Amniotic epithelial cell (primary cell): Measurements from ENCODE around the gene POLN.

Experiments used
- DNase-seq: peaks from one replicate; pipeline ENCODE4 v3.0.0-alpha.2; 2010; ENCODE audit warnings: low read depth

The POLN gene

GRCh38 chr4:2070421-2071251, 171.3 kb downstream of the POLN start:
- DNase-seq: no peak

DNA sequence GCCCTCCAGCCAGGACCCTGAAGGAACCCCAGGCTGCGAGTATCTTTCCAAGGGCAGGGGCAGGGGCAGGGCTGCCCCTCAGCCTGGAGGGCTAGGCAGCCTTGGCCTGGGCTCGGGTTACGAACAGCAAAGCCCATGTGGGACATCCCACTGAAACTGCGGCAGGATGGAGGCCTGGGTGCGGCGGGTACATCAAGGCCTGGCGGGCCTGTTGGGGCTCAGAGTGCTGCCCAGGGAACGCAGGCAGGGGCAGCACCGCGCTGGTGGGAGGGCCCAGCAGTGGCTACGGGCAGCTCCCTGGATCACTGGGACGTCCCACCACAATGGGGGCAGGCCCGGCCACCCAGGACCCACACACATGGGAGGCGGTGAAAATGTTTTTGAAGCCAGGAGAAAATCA, 171.9 kb downstream of the POLN start:
- DNase-seq: no peak

GRCh38 chr4:2069161-2069971, 172.6 kb downstream of the POLN start:
- DNase-seq: no peak

DNA sequence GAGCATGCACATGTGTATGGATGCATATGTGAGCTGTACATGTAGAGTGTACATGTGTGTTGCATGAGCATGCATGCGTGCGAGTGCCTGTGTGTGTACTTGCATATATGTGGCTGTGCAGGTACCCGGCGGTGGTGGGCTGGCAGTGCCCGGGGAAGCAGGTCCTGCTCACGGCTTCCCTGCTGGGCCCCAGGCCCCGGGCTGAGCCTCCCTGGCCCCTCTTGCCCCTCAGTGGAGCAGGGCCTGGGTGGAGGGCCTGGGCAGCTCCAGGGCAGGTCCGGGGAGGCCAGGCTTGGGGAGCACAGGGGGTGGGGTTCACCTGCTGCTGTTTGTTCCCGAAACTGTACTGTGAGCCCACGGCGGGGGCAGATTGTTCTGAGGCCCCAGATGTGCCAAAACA, 173.4 kb downstream of the POLN start:
- no peak for DNase-seq

DNA sequence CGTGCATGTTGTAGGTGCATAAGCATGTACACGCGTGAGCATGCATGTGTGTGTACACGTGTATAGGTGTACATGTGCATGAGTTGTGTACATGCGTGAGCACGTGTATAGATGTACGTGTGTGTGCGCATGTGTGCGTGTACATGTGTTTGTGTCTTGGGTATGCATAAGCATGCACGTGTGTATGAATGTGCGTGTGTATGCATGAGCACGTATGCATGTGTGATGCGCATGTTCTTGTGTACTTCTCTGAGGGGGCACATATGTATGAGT, 173.8 kb downstream of the POLN start:
- no peak for DNase-seq

GRCh38 chr4:2067446-2068197, 174.3 kb downstream of the POLN start:
- DNase-seq: no peak

DNA sequence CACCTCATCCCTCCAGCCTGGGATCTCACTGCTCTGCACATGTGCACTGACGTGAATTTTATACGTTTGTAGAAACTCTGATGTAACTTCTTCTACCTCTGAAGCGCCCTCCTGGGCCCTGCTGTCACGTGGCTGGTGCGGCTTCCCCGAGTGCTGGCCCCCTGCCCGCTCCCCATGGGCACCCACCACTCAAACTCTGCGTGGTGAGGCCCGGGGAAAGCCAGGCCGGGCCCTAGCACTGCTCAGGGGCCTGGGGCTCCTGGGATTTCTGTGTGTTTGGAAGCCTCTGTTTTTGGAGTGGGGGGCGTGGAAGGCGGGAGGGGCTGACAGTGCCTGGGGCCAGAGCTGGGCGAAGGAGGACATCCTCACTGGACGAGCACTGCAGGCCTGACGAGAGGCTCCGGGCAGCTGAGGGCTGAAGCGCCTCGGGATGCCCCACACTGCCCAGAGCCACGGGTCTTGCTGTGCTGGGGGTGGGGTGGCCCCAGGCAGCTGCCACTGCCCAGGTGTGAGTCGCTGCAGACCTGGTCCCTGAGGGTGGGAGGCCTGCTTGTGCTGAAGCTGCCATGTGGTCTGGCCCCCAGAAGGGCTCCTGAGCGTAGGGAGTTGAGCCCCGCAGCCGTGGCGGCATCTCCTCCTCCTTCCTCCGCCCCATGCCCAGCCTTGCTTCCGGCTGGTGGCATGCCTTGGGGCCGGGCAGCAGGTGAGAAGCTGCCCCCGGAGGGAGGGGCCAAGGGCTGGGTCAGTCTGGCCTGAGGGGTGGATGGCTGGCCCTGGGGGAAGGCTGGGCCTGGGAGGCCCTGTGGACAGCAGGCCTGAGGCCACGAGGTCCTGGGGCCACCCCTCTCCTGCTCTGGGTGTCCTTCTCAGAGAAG, 175.1 kb downstream of the POLN start:
- DNase-seq: no peak

GRCh38 chr4:2066011-2066551, 175.8 kb downstream of the POLN start:
- no peak for DNase-seq

DNA sequence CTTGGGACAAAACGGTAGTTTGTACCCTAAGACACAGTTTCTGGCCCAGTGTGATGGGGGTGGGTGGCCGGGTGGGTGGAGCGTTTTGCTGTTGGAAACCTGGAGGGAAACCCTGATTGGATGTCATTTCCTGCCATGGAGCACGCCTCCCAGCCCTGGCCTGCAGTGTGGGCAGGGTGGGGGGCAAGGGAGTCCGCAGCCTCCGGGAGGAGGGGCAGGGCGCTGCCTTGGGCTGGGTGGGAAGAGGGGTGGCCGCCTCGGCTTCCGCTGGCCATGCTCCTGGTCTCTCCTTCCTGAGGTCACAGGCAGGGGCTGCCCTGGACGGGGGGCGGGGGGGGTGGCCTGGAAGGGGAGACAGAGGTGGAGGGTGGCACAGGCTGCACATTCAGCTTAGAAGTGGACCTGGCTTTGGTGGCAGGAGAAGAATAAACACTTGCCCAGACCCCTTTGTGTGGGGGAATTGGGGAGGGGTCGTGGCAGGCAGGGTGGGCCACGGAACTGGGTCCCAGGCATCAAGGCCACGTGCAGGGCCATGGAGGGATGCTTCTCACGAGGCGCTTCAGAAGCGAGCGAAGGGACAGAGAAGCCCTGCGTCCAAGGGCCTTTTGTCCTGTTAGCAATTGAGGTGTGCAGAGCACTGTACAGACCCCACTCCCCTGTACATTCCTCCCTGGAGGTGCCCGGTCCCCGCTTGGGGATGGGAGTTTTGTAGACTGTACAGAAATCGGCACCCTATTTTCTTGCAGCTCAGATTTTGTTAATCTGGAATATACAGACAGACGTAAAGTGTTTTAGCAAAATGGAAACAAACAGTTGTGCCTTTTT, 176.6 kb downstream of the POLN start:
- DNase-seq: no peak

DNA sequence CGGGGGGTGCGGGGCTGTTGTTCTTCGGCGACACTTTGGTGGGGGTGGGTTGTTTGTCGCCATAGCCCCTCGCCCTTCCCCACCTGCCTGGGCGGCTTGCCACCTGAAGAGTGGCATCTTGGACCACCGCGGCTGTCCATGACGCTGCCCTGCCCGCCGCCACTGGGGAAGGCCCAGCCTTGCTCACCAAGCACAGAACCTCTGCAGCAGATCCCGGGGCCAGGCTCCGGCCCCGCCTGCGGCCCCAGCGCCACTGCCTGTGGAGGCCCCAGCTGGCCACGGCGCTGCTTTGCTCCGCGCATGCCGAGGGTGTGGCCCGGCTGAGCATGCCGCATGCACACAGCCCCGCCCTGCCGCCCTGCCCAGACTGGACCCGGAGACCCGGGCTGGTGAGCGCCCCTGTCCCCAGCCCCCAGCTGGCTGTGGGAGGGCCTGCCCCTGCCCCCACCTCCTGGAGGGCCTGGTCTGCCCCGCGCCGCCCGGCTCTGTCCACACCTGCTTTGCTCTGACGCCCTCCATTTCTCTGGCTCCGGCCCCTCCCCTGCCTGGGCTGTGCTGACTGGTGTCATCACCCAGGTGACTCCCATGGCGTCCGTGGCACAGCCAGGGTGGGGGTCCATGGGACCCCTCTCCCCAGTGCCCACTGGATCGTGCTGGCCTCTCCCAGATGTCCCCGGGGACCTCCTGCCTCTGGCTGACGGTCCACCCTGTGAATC, 177.5 kb downstream of the POLN start:
- no peak for DNase-seq

GRCh38 chr4:2063557-2064275, 178.2 kb downstream of the POLN start:
- no peak for DNase-seq

- DNase-seq: no peak
Observed at GRCh38 chr4:2062808-2063524, 179.0 kb downstream of the POLN start.

GRCh38 chr4:2062168-2062807, 179.6 kb downstream of the POLN start:
- no peak for DNase-seq

- no peak for DNase-seq
Observed at GRCh38 chr4:2061186-2062131, 180.5 kb downstream of the POLN start.

GRCh38 chr4:2060611-2061185, 181.2 kb downstream of the POLN start:
- no peak for DNase-seq

GRCh38 chr4:2059726-2060602, 182.0 kb downstream of the POLN start:
- DNase-seq: no peak
